Fibroblast of villous mesenchyme (primary cell): ENCODE measurements around the gene TIMELESS. TPM values are rescaled to one million over a fixed set of nuclear protein-coding genes. Genes with fewer than 3 reads are reported as not detected.

ENCODE experiments used
- DNase-seq: peaks from one replicate; pipeline ENCODE4 v3.0.0-alpha.2; 2010; ENCODE audit warnings: low read depth
- H3K4me3 ChIP-seq: 2 replicates; pipeline ENCODE4 v1.5.1; 2011; ENCODE audit warnings: low read depth, mild to moderate bottlenecking, low read length
- CTCF ChIP-seq: IDR thresholded peaks from 2 replicates; pipeline ENCODE4 v1.5.1; 2012; ENCODE audit warnings: low read depth, mild to moderate bottlenecking, low read length; ENCODE audit not compliant: insufficient read depth
- total RNA-seq: library from RNA; depleted of rRNA; stranded (reverse); fragments of >200 nt; gene quantifications from 2 replicates; pipeline ENCODE4 v1.2.3, GENCODE V29; 2012

TIMELESS gene
- total RNA-seq, 1 donor, result 7.8 TPM

GRCh38 chr12:56387152-56387736, 62.0 kb downstream of the TIMELESS start:
- H3K4me3 ChIP-seq, result no peak overlapping the region

GRCh38 chr12:56385873-56386272, 63.4 kb downstream of the TIMELESS start:
- no peak overlapping the region for H3K4me3 ChIP-seq
- DNase-seq, result no peak
- TF ChIP-seq CTCF, result no peak

More at GRCh38 chr12:56387152-56387736, 62.0 kb downstream of the TIMELESS start:
- TF ChIP-seq CTCF, result no peak
- peak; percentile 29 for DNase-seq

- H3K4me3 ChIP-seq, result no peak overlapping the region
- no peak for DNase-seq
- no peak for TF ChIP-seq CTCF
Observed at GRCh38 chr12:56382611-56383010, 66.6 kb downstream of the TIMELESS start.

- no peak overlapping the region for H3K4me3 ChIP-seq
- DNase-seq, result no peak
- TF ChIP-seq CTCF, result no peak
Observed at GRCh38 chr12:56377989-56378316, 71.3 kb downstream of the TIMELESS start.

GRCh38 chr12:56377310-56377988, 71.8 kb downstream of the TIMELESS start:
- peak; percentile 13 for DNase-seq
- no peak overlapping the region for H3K4me3 ChIP-seq
- peak; percentile 14 for TF ChIP-seq CTCF

- DNase-seq, result no peak
- H3K4me3 ChIP-seq, result no peak overlapping the region
- no peak for TF ChIP-seq CTCF
Observed at GRCh38 chr12:56375598-56376434, 73.4 kb downstream of the TIMELESS start.
